ENCODE data around the gene NRXN3. TPM values are rescaled to one million over a fixed set of nuclear protein-coding genes. Genes with fewer than 3 reads are reported as not detected.

Gene NRXN3
- total and polyA plus RNA-seq, 2 donors (not counting 1 experiment from before 2014, with no cell fraction given): 0.83 to 34.6 TPM

DNA sequence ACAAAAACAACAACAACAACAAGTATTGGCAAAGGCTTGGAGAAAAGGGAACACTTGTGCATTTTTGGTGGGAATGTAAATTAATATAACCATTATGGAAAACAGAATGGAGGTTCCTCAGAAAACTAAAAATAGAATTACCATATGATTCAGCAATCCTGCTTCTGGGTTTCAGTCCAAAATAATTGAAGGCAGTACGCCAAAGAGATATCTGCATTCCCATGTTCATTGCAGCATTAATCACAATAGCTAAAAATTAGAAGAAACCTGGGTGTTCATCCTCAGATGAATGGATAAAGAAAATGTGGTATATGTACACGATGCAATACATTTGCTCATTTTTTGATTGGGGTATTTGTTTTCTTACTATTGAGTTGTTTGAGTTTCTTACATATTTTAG, 813.0 kb downstream of the NRXN3 start:
- DNase-seq (ENCODE audit: low read depth in 2 of 2): peak; percentile 43 to 87

DNA sequence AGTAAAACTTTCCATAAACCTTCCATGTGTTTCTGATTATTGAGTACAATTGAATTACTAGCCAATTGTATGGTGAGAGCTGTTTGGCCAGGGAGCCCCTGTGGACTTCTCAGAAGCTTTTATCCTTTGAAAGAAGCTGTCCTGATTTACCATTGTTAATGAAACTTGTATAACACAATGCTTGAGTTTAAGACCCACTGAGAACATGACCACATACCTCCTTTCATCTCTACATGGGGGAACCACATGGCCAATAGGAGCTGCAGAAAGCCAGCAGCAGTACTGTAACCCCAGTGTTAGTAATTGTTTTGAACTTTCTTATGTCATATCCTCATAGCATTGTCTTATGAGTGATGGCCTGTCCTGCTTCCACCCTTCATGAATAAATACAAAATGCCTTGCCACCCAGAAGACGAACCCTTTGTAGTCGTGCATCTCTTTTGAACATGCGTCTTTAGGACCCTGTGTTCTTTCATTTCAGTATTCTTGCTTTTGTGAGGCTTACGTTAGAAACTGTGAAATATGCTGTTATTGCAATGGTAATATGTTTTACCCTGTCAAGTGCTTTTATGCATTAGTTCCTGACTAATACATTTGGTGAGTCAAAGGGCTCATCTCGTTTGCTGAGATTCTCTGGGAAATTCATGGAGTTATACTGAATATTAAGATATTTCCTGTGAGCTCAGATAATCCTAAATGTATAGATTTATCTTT, 815.7 kb downstream of the NRXN3 start:
- H3K27ac ChIP-seq (ENCODE audit: insufficient read depth, low read length): no peak overlapping the region
- TF ChIP-seq, protein P1, sequence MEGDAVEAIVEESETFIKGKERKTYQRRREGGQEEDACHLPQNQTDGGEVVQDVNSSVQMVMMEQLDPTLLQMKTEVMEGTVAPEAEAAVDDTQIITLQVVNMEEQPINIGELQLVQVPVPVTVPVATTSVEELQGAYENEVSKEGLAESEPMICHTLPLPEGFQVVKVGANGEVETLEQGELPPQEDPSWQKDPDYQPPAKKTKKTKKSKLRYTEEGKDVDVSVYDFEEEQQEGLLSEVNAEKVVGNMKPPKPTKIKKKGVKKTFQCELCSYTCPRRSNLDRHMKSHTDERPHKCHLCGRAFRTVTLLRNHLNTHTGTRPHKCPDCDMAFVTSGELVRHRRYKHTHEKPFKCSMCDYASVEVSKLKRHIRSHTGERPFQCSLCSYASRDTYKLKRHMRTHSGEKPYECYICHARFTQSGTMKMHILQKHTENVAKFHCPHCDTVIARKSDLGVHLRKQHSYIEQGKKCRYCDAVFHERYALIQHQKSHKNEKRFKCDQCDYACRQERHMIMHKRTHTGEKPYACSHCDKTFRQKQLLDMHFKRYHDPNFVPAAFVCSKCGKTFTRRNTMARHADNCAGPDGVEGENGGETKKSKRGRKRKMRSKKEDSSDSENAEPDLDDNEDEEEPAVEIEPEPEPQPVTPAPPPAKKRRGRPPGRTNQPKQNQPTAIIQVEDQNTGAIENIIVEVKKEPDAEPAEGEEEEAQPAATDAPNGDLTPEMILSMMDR (conservative IDR thresholded peaks at IDR 0.05 in 1 of 2, IDR thresholded peaks at IDR 0.05 in 1 of 2; ENCODE audit: low read depth in 1 of 2, low read length in 2 of 2): no peak
- TF ChIP-seq EZH2 (IDR thresholded peaks at IDR 0.05; ENCODE audit: low read length, missing control alignments): no peak
- H3K36me3 ChIP-seq (ENCODE audit: control insufficient read depth, insufficient read depth, low read length): no peaks in the 10 kb centered on the region
- DNase-seq (ENCODE audit: low read depth in 2 of 2): peak in 1 of 2 donors; percentile 77
- no peaks in the 10 kb centered on the region for H3K4me1 ChIP-seq (ENCODE audit: control insufficient read depth, extremely low read depth, insufficient read depth, low read length)
- H3K9ac ChIP-seq (ENCODE audit: insufficient read depth, low read length): no peak overlapping the region
- no peaks in the 10 kb centered on the region for H3K9me3 ChIP-seq (ENCODE audit: control insufficient read depth, insufficient read depth, low read depth, low read length)
- no peaks in the 10 kb centered on the region for H3K27me3 ChIP-seq (ENCODE audit: control insufficient read depth, insufficient read depth, low read length)
- H2AFZ ChIP-seq (ENCODE audit: low read length): no peak overlapping the region
- H3K4me3 ChIP-seq (replicated peaks in 1 of 4; ENCODE audit: control extremely low read depth in 1 of 4, insufficient read depth in 1 of 4, low read depth in 3 of 4, low read length in 4 of 4): no peak overlapping the region
- no peaks in the 10 kb centered on the region for H4K20me1 ChIP-seq (ENCODE audit: control insufficient read depth, extremely low read depth, insufficient read depth, low read length)
- no peak overlapping the region for H3K4me2 ChIP-seq (ENCODE audit: extremely low read depth, insufficient read depth, low read length)
- H3K79me2 ChIP-seq (ENCODE audit: control insufficient read depth, insufficient read depth, low read length): no peaks in the 10 kb centered on the region

More for the DNA sequence above, 813.0 kb downstream of the NRXN3 start:
- Histone ChIP-seq H3K9ac (ENCODE audit: insufficient read depth, low read length) (no peak overlapping the region), H3K36me3 (ENCODE audit: control insufficient read depth, insufficient read depth, low read length) (no peaks in the 10 kb centered on the region), H3K4me3 (replicated peaks in 1 of 4; ENCODE audit: control extremely low read depth in 1 of 4, insufficient read depth in 1 of 4, low read depth in 3 of 4, low read length in 4 of 4) (no peak overlapping the region), H3K79me2 (ENCODE audit: control insufficient read depth, insufficient read depth, low read length) (no peaks in the 10 kb centered on the region), H3K4me1 (ENCODE audit: control insufficient read depth, extremely low read depth, insufficient read depth, low read length) (no peaks in the 10 kb centered on the region), H3K4me2 (ENCODE audit: extremely low read depth, insufficient read depth, low read length) (no peak overlapping the region), H3K9me3 (ENCODE audit: control insufficient read depth, insufficient read depth, low read depth, low read length) (no peaks in the 10 kb centered on the region), H3K27me3 (ENCODE audit: control insufficient read depth, insufficient read depth, low read length) (no peaks in the 10 kb centered on the region), H3K27ac (ENCODE audit: insufficient read depth, low read length) (no peak overlapping the region), H4K20me1 (ENCODE audit: control insufficient read depth, extremely low read depth, insufficient read depth, low read length) (no peaks in the 10 kb centered on the region), H2AFZ (ENCODE audit: low read length) (no peak overlapping the region)
- TF ChIP-seq EZH2 (IDR thresholded peaks at IDR 0.05; ENCODE audit: low read length, missing control alignments): no peak
- TF ChIP-seq, protein P1 (conservative IDR thresholded peaks at IDR 0.05 in 1 of 2, IDR thresholded peaks at IDR 0.05 in 1 of 2; ENCODE audit: low read depth in 1 of 2, low read length in 2 of 2): no peak

DNA sequence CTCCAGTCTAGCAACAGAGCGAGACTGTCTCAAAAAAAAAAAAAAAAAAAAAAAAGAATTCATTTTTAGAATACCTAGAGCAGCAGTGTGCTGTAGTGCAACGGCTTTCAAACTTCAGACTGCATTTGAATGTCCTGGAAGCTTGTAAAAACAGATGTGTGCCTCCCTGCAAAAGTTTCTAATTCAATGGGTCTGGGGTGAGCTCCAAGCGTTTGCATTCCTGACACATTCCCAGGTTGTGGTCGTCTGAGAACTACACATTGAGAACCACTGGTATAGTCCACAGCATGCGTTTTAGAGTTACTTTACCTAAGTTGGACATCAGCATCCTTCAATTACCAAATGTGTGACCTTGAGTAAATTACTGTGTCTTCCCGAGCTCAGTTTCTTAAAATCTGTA, 816.8 kb downstream of the NRXN3 start:
- DNase-seq (ENCODE audit: low read depth in 2 of 2): no peak
- Histone ChIP-seq H3K79me2 (ENCODE audit: control insufficient read depth, insufficient read depth, low read length) (no peaks in the 10 kb centered on the region), H3K27me3 (ENCODE audit: control insufficient read depth, insufficient read depth, low read length) (no peaks in the 10 kb centered on the region), H3K4me2 (ENCODE audit: extremely low read depth, insufficient read depth, low read length) (no peak overlapping the region), H3K9me3 (ENCODE audit: control insufficient read depth, insufficient read depth, low read depth, low read length) (no peaks in the 10 kb centered on the region), H3K4me1 (ENCODE audit: control insufficient read depth, extremely low read depth, insufficient read depth, low read length) (no peaks in the 10 kb centered on the region), H2AFZ (ENCODE audit: low read length) (no peak overlapping the region), H3K4me3 (replicated peaks in 1 of 4; ENCODE audit: control extremely low read depth in 1 of 4, insufficient read depth in 1 of 4, low read depth in 3 of 4, low read length in 4 of 4) (no peak overlapping the region), H3K9ac (ENCODE audit: insufficient read depth, low read length) (no peak overlapping the region), H3K36me3 (ENCODE audit: control insufficient read depth, insufficient read depth, low read length) (no peaks in the 10 kb centered on the region), H4K20me1 (ENCODE audit: control insufficient read depth, extremely low read depth, insufficient read depth, low read length) (no peaks in the 10 kb centered on the region), H3K27ac (ENCODE audit: insufficient read depth, low read length) (no peak overlapping the region)
- TF ChIP-seq EZH2 (IDR thresholded peaks at IDR 0.05; ENCODE audit: low read length, missing control alignments): no peak
- TF ChIP-seq, protein P1 (conservative IDR thresholded peaks at IDR 0.05 in 1 of 2, IDR thresholded peaks at IDR 0.05 in 1 of 2; ENCODE audit: low read depth in 1 of 2, low read length in 2 of 2): no peak

Data from fibroblast of lung (primary cell).